ENCODE results near the gene DNAH6. TPM values are rescaled to one million over a fixed set of nuclear protein-coding genes. Genes with fewer than 3 reads are reported as not detected.

The DNAH6 gene
- total RNA-seq, 1 experiment from 2014 or later, result 0.32 TPM

- POLR2A ChIA-PET, result no interaction called here
- Mint-ChIP-seq H3K27ac (ENCODE audit: unreplicated experiment) (no peak overlapping the region), H3K9me3 (ENCODE audit: unreplicated experiment) (no peaks in the 10 kb centered on the region), H3K4me3 (ENCODE audit: unreplicated experiment) (no peak overlapping the region), H3K4me1 (ENCODE audit: low read depth, unreplicated experiment) (no peaks in the 10 kb centered on the region), H3K36me3 (ENCODE audit: insufficient read depth, unreplicated experiment) (no peaks in the 10 kb centered on the region), H3K27me3 (ENCODE audit: insufficient read depth, unreplicated experiment) (peaks cover 6% of the 10 kb centered on the region)
- intact Hi-C loops (cut with micrococcal nuclease; ENCODE audit: unreplicated experiment), result no loop called here
- H3K27me3 ChIP-seq (replicated peaks; ENCODE audit: control insufficient read depth, insufficient read depth, low read length), result no peaks in the 10 kb centered on the region
- CTCF ChIA-PET, result no interaction called here
- H3K9me3 ChIP-seq, result no peaks in the 10 kb centered on the region
- no peaks in the 10 kb centered on the region for H3K36me3 ChIP-seq (ENCODE audit: control insufficient read depth, insufficient read depth, low read length)
- TF ChIP-seq CTCF (IDR thresholded peaks at IDR 0.05; ENCODE audit: insufficient read depth in 1 of 2, low read depth in 1 of 2, low read length in 1 of 2, severe bottlenecking in 1 of 2, unreplicated experiment in 1 of 2), result no peak
- no TSS peak for BruUV-seq (replicated peaks)
- H3K4me1 ChIP-seq, result no peaks in the 10 kb centered on the region
- DNase-seq, result no peak
- H3K4me3 ChIP-seq (ENCODE audit: low read depth, low read length), result no peak overlapping the region
Observed at GRCh38 chr2:84808279-84808678, 292.0 kb downstream of the DNAH6 start.

GRCh38 chr2:84811839-84812431 is 295.6 kb downstream of the DNAH6 start:
- TF ChIP-seq CTCF (IDR thresholded peaks at IDR 0.05; ENCODE audit: insufficient read depth in 1 of 2, low read depth in 1 of 2, low read length in 1 of 2, severe bottlenecking in 1 of 2, unreplicated experiment in 1 of 2), result no peak
- Histone ChIP-seq H3K4me3 (ENCODE audit: low read depth, low read length) (no peak overlapping the region), H3K27me3 (replicated peaks; ENCODE audit: control insufficient read depth, insufficient read depth, low read length) (no peaks in the 10 kb centered on the region), H3K36me3 (ENCODE audit: control insufficient read depth, insufficient read depth, low read length) (no peaks in the 10 kb centered on the region), H3K9me3 (no peaks in the 10 kb centered on the region), H3K4me1 (no peaks in the 10 kb centered on the region)
- Mint-ChIP-seq H3K36me3 (ENCODE audit: insufficient read depth, unreplicated experiment) (no peaks in the 10 kb centered on the region), H3K4me3 (ENCODE audit: unreplicated experiment) (no peak overlapping the region), H3K27ac (ENCODE audit: unreplicated experiment) (no peak overlapping the region), H3K27me3 (ENCODE audit: insufficient read depth, unreplicated experiment) (peaks cover 14% of the 10 kb centered on the region), H3K9me3 (ENCODE audit: unreplicated experiment) (no peaks in the 10 kb centered on the region), H3K4me1 (ENCODE audit: low read depth, unreplicated experiment) (no peaks in the 10 kb centered on the region)
- intact Hi-C loops (cut with micrococcal nuclease; ENCODE audit: unreplicated experiment), result no loop called here
- no TSS peak for BruUV-seq (replicated peaks)
- ChIA-PET CTCF (no interaction called here), POLR2A (no interaction called here)
- no peak for DNase-seq

- Mint-ChIP-seq H3K36me3 (ENCODE audit: insufficient read depth, unreplicated experiment) (no peaks in the 10 kb centered on the region), H3K4me3 (ENCODE audit: unreplicated experiment) (no peak overlapping the region), H3K9me3 (ENCODE audit: unreplicated experiment) (no peaks in the 10 kb centered on the region), H3K27ac (ENCODE audit: unreplicated experiment) (no peak overlapping the region), H3K4me1 (ENCODE audit: low read depth, unreplicated experiment) (no peaks in the 10 kb centered on the region), H3K27me3 (ENCODE audit: insufficient read depth, unreplicated experiment) (peaks cover 22% of the 10 kb centered on the region)
- ChIA-PET POLR2A (no interaction called here), CTCF (no interaction called here)
- DNase-seq, result no peak
- BruUV-seq (replicated peaks), result no TSS peak
- Histone ChIP-seq H3K36me3 (ENCODE audit: control insufficient read depth, insufficient read depth, low read length) (no peaks in the 10 kb centered on the region), H3K4me1 (no peaks in the 10 kb centered on the region), H3K27me3 (replicated peaks; ENCODE audit: control insufficient read depth, insufficient read depth, low read length) (no peaks in the 10 kb centered on the region), H3K4me3 (ENCODE audit: low read depth, low read length) (no peak overlapping the region), H3K9me3 (no peaks in the 10 kb centered on the region)
- intact Hi-C loops (cut with micrococcal nuclease; ENCODE audit: unreplicated experiment), result no loop called here
- no peak for TF ChIP-seq CTCF (IDR thresholded peaks at IDR 0.05; ENCODE audit: insufficient read depth in 1 of 2, low read depth in 1 of 2, low read length in 1 of 2, severe bottlenecking in 1 of 2, unreplicated experiment in 1 of 2)
Observed at GRCh38 chr2:84815146-84815545, 298.8 kb downstream of the DNAH6 start.

Data from Caco-2 (cell line).